Measurements from ENCODE around the gene AKAP11. TPM values are rescaled to one million over a fixed set of nuclear protein-coding genes. Genes with fewer than 3 reads are reported as not detected.

Gene AKAP11
- polyA plus RNA-seq, 1 donor from 2014 or later = 20.9 TPM

GRCh38 chr13:42328672-42329071 lies 56.7 kb downstream of the AKAP11 start:
- H3K36me3 ChIP-seq (ENCODE audit: insufficient read depth, low read length) = no peaks in the 10 kb centered on the region
- H3K9ac ChIP-seq (ENCODE audit: low read length) = no peak overlapping the region
- H3K27ac ChIP-seq (ENCODE audit: low read length) = no peak overlapping the region
- no peaks in the 10 kb centered on the region for H3K9me3 ChIP-seq (ENCODE audit: low read length)
- no peaks in the 10 kb centered on the region for H3F3A ChIP-seq (ENCODE audit: insufficient read depth, low read length, poor library complexity, severe bottlenecking)
- H3K4me3 ChIP-seq (ENCODE audit: low read length) = no peak overlapping the region
- no peaks in the 10 kb centered on the region for H3K79me2 ChIP-seq (replicated peaks; ENCODE audit: insufficient read depth, low read length)
- no peaks in the 10 kb centered on the region for H3K9me2 ChIP-seq (ENCODE audit: insufficient read depth, low read length)
- TF ChIP-seq REST (IDR thresholded peaks at IDR 0.05; ENCODE audit: borderline replicate concordance) = no peak
- TF ChIP-seq CTCF (IDR thresholded peaks at IDR 0.05; ENCODE audit: poor library complexity, severe bottlenecking) = no peak
- TF ChIP-seq TAF1 (IDR thresholded peaks at IDR 0.05; ENCODE audit: low read depth) = no peak
- TF ChIP-seq RAD21 (conservative IDR thresholded peaks at IDR 0.05) = no peak
- TF ChIP-seq EZH2 (IDR thresholded peaks at IDR 0.05; ENCODE audit: borderline replicate concordance, insufficient read depth, low read length, poor library complexity, severe bottlenecking) = no peak
- TF ChIP-seq EP300 (conservative IDR thresholded peaks at IDR 0.05; ENCODE audit: poor library complexity, severe bottlenecking) = no peak
- TF ChIP-seq POLR2AphosphoS5 (IDR thresholded peaks at IDR 0.05) = no peak
- no peak for TF ChIP-seq MXI1 (conservative IDR thresholded peaks at IDR 0.05; ENCODE audit: poor library complexity, severe bottlenecking)
- TF ChIP-seq SMC3 (conservative IDR thresholded peaks at IDR 0.05; ENCODE audit: poor library complexity) = no peak
- no peak overlapping the region for H2AFZ ChIP-seq (ENCODE audit: low read depth, low read length)
- H4K20me1 ChIP-seq (ENCODE audit: insufficient read depth) = no peaks in the 10 kb centered on the region
- no peaks in the 10 kb centered on the region for H3K27me3 ChIP-seq (ENCODE audit: insufficient read depth, low read depth, low read length)
- no peak overlapping the region for H3K4me2 ChIP-seq (ENCODE audit: low read length)

GRCh38 chr13:42329239-42329638 lies 57.3 kb downstream of the AKAP11 start:
- no peak overlapping the region for H3K4me3 ChIP-seq (ENCODE audit: low read length)
- H3K27me3 ChIP-seq (ENCODE audit: insufficient read depth, low read depth, low read length) = no peaks in the 10 kb centered on the region
- H3K9me2 ChIP-seq (ENCODE audit: insufficient read depth, low read length) = no peaks in the 10 kb centered on the region
- no peak overlapping the region for H2AFZ ChIP-seq (ENCODE audit: low read depth, low read length)
- H3F3A ChIP-seq (ENCODE audit: insufficient read depth, low read length, poor library complexity, severe bottlenecking) = no peaks in the 10 kb centered on the region
- H3K9ac ChIP-seq (ENCODE audit: low read length) = no peak overlapping the region
- TF ChIP-seq REST (IDR thresholded peaks at IDR 0.05; ENCODE audit: borderline replicate concordance) = no peak
- no peak for TF ChIP-seq POLR2AphosphoS5 (IDR thresholded peaks at IDR 0.05)
- TF ChIP-seq EZH2 (IDR thresholded peaks at IDR 0.05; ENCODE audit: borderline replicate concordance, insufficient read depth, low read length, poor library complexity, severe bottlenecking) = no peak
- TF ChIP-seq SMC3 (conservative IDR thresholded peaks at IDR 0.05; ENCODE audit: poor library complexity) = no peak
- TF ChIP-seq TAF1 (IDR thresholded peaks at IDR 0.05; ENCODE audit: low read depth) = no peak
- no peak for TF ChIP-seq MXI1 (conservative IDR thresholded peaks at IDR 0.05; ENCODE audit: poor library complexity, severe bottlenecking)
- TF ChIP-seq EP300 (conservative IDR thresholded peaks at IDR 0.05; ENCODE audit: poor library complexity, severe bottlenecking) = no peak
- TF ChIP-seq RAD21 (conservative IDR thresholded peaks at IDR 0.05) = no peak
- TF ChIP-seq CTCF (IDR thresholded peaks at IDR 0.05; ENCODE audit: poor library complexity, severe bottlenecking) = no peak
- no peaks in the 10 kb centered on the region for H4K20me1 ChIP-seq (ENCODE audit: insufficient read depth)
- H3K27ac ChIP-seq (ENCODE audit: low read length) = no peak overlapping the region
- H3K36me3 ChIP-seq (ENCODE audit: insufficient read depth, low read length) = no peaks in the 10 kb centered on the region
- no peak overlapping the region for H3K4me2 ChIP-seq (ENCODE audit: low read length)
- no peaks in the 10 kb centered on the region for H3K9me3 ChIP-seq (ENCODE audit: low read length)
- no peaks in the 10 kb centered on the region for H3K79me2 ChIP-seq (replicated peaks; ENCODE audit: insufficient read depth, low read length)

All from neural cell (in vitro differentiated cells).